ENCODE data around the gene LHFPL3.

The LHFPL3 gene

DNA sequence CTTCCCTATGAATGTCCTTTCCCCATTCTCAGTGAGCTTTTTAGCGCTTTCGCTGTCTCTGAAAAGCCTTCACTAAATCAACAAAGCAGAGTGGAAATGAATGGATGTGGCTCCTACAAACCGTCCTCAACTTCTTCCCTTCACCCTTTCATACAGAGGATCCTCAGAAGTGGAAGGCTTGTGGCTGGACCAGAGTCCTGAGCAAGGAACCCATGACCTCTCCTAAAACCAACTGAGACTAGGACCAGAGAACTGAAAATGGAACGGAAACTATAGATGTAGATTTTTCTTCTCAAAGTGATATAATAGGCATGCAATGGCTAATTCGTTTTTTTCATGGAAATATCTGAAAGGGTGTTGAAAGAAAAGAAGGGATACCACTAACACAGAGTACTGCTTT is 122.5 kb downstream of the LHFPL3 start:
- TF ChIP-seq, protein P1, sequence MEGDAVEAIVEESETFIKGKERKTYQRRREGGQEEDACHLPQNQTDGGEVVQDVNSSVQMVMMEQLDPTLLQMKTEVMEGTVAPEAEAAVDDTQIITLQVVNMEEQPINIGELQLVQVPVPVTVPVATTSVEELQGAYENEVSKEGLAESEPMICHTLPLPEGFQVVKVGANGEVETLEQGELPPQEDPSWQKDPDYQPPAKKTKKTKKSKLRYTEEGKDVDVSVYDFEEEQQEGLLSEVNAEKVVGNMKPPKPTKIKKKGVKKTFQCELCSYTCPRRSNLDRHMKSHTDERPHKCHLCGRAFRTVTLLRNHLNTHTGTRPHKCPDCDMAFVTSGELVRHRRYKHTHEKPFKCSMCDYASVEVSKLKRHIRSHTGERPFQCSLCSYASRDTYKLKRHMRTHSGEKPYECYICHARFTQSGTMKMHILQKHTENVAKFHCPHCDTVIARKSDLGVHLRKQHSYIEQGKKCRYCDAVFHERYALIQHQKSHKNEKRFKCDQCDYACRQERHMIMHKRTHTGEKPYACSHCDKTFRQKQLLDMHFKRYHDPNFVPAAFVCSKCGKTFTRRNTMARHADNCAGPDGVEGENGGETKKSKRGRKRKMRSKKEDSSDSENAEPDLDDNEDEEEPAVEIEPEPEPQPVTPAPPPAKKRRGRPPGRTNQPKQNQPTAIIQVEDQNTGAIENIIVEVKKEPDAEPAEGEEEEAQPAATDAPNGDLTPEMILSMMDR (IDR thresholded peaks at IDR 0.05; ENCODE audit: control insufficient read depth, extremely low read depth, insufficient read depth) = no peak
- H3K4me3 ChIP-seq (ENCODE audit: low read depth, low read length) = no peak overlapping the region
- no peak for DNase-seq (ENCODE audit: low read depth)

DNA sequence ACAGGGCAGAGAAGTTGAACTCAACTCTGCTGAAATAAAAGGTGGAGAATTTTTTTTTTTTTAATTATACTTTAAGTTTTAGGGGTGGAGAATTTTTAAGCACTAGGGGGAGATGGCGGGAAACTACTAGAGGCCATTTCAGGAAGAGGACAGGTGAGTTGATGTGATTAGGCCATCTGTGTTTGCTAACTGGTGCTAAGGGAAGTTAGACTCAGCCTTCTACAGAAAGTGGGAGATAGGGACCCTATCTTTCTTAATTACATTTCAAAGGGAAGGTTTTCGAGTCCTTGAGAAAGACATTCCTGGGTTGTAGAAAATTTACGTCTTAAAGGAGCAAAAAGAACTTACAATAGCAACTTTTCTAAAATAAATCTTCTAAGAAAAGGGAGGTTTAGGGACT is 124.8 kb downstream of the LHFPL3 start:
- no peak overlapping the region for H3K4me3 ChIP-seq (ENCODE audit: low read depth, low read length)
- no peak for DNase-seq (ENCODE audit: low read depth)
- TF ChIP-seq, protein P1 (IDR thresholded peaks at IDR 0.05; ENCODE audit: control insufficient read depth, extremely low read depth, insufficient read depth) = no peak

DNA sequence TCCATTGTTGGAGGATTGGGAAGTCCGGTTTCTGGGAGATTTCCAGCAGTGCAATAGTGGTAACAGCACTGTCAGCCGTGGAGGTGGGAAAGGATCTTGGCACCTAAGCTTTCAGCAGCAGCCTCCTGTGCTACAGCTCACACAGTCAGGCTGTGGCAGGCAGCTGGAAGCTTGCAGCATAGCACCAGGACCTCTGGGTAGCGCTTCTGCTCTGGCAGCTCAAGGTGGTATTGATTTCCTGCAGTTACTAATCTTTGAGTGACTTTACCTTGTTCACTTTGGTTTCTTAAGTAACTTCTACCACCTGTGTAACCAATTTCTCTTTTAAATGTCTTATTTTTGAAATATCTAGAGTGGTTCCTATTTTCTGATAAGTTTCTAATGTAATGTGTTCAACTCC is 130.5 kb downstream of the LHFPL3 start:
- TF ChIP-seq, protein P1 (IDR thresholded peaks at IDR 0.05; ENCODE audit: control insufficient read depth, extremely low read depth, insufficient read depth) = no peak

DNA sequence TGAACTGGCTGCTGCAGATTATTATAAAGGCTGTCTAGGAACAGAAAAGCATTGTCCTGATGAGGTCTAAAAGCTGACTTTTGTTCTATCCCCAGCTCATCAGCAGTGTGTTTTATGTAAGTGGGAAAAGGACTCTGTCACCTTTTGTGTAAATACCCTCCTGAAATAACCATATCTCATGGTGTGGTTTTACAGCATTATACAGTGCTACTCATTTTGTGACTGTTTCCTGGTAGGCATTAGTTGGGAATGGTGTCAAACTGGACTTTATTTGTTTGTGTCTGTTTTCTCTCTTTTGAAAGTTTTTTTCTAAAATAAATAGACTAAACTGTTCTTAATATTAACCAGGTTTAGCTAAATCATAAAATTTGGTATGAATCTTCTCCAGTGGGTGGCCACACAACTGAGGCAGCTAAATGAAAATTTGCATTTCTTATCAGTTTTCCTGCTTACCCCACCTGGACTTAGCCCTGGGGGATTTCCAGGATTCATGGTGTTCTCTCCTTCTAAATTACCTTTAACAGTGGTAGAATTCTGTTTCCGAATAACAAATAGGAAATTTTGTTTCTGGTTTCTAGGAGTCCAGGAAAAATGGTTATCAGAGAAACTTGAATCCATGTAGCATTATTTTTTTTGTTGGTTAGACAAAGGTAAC is 140.9 kb downstream of the LHFPL3 start:
- TF ChIP-seq, protein P1 (IDR thresholded peaks at IDR 0.05; ENCODE audit: control insufficient read depth, extremely low read depth, insufficient read depth) = no peak
- no peak for DNase-seq (ENCODE audit: low read depth)

More for the DNA sequence above, 130.5 kb downstream of the LHFPL3 start:
- no peak overlapping the region for H3K4me3 ChIP-seq (ENCODE audit: low read depth, low read length)
- DNase-seq (ENCODE audit: low read depth) = no peak

DNA sequence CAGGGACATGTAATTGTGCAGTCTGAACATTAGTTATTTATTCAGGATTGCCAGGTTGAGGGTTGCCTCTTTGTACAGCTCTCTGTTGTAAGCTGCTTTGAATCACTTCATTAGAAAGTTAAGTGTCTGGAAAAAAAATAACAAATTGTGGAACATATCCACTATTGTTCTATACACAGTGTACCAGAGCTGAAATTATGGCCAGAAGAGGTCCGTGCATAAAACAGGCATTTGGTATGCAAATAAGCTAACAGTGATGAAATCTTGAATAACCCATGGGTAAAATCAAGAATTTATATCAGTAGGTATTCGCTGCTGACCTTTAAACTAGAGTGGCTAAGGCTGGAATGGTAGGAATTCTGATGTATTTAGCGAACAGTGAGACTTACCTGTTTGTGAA is 152.1 kb downstream of the LHFPL3 start:
- TF ChIP-seq, protein P1 (IDR thresholded peaks at IDR 0.05; ENCODE audit: control insufficient read depth, extremely low read depth, insufficient read depth) = no peak
- H3K4me3 ChIP-seq (ENCODE audit: low read depth, low read length) = no peak overlapping the region
- DNase-seq (ENCODE audit: low read depth) = no peak

More for the DNA sequence above, 140.9 kb downstream of the LHFPL3 start:
- H3K4me3 ChIP-seq (ENCODE audit: low read depth, low read length) = no peak overlapping the region

DNA sequence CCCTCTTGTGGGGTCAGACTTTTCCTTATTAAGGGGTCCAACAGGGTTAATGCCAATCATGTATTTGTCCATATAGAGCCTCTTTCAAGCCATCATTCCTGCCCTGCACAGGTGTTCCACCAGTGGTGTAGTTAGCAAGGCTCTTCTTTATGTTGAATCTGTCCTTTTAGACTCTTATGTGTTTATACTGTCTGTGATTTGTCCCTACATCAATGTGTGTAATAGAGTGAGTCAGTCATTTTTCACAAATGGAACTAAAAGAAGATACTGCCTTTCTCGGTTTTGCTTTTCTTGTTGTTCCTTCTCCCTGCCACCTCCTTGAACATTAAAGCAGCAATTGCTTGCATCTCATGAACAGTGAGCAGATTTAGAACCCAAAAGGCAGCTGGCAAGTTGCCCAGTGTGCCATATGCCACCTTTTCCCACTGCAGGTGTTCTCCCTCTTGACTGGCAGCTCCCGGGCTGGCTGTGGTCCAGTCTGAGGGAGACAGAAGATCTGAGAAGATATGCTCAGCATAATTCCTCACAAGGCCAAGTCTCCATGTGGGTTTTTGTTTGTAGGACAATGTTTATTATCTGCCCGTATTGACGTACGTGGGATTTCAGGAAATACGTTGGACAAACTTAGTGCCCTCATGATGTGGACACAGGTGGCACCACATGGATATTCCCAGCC is 154.1 kb downstream of the LHFPL3 start:
- peak; percentile 30 for DNase-seq (ENCODE audit: low read depth)
- no peak overlapping the region for H3K4me3 ChIP-seq (ENCODE audit: low read depth, low read length)
- TF ChIP-seq, protein P1 (IDR thresholded peaks at IDR 0.05; ENCODE audit: control insufficient read depth, extremely low read depth, insufficient read depth) = no peak
